PC-9 (cell line): ENCODE data around the gene DSTYK. TPM values are rescaled to one million over a fixed set of nuclear protein-coding genes. Genes with fewer than 3 reads are reported as not detected.

ENCODE experiments used
- BruUV-seq: library from RNA; stranded (reverse); fragments of 400-500 nt; replicated peaks from 2 replicates; lab custom pipeline; 2021; lab: Mats Ljungman, UMichigan
- CTCF ChIA-PET: fragments of 300-600 bp; sonication (Branson Sonifier 250); formaldehyde crosslinking; loops from one replicate; lab custom pipeline; 2022; ENCODE audit warnings: antibody characterized with exemption; lab: Charles Lee
- POLR2A ChIA-PET: fragments of 300-600 bp; sonication (Branson Sonifier 250); formaldehyde crosslinking; loops from one replicate; lab custom pipeline; 2022; ENCODE audit warnings: antibody characterized with exemption; ENCODE audit not compliant: unreplicated experiment; lab: Charles Lee
- DNase-seq, 2 experiments: peaks; one replicate each; pipeline versions ENCODE4 v3.0.0 to v3.0.0-alpha.2; 2015 to 2022; ENCODE audit warnings: mixed read lengths in 1 of 2
- H2AFZ ChIP-seq: fragments of 200-600 bp; sonication (generic); 2 replicates; pipeline ENCODE4 v1.8.1; 2017; ENCODE audit warnings: antibody characterized with exemption
- H3F3A ChIP-seq: fragments of 200-600 bp; sonication (generic); 2 replicates; pipeline ENCODE4 v1.8.1; 2017; ENCODE audit warnings: antibody characterized with exemption, mild to moderate bottlenecking, low read depth; ENCODE audit not compliant: insufficient read depth
- H3K27ac ChIP-seq: fragments of 200-600 bp; sonication (generic); 2 replicates; pipeline ENCODE4 v1.6.1; 2016; ENCODE audit warnings: mixed run types
- H3K27me3 ChIP-seq: fragments of 200-600 bp; sonication (generic); 2 replicates; pipeline ENCODE4 v1.6.1; 2016; ENCODE audit warnings: low read depth, mixed run types; ENCODE audit not compliant: insufficient read depth
- H3K36me3 ChIP-seq: fragments of 200-600 bp; sonication (generic); 2 replicates; pipeline ENCODE4 v1.6.1; 2016; ENCODE audit warnings: low read depth, mixed run types
- H3K4me1 ChIP-seq: fragments of 200-600 bp; sonication (generic); replicated peaks from 2 replicates; pipeline ENCODE4 v1.6.1; 2016; ENCODE audit warnings: mixed run types; ENCODE audit not compliant: insufficient read depth
- H3K4me2 ChIP-seq: fragments of 200-600 bp; sonication (generic); 2 replicates; pipeline ENCODE4 v1.6.1; 2017; ENCODE audit warnings: mixed run types
- H3K4me3 ChIP-seq: fragments of 200-600 bp; sonication (generic); 2 replicates; pipeline ENCODE4 v1.6.1; 2016; ENCODE audit warnings: mixed run types
- H3K79me2 ChIP-seq: fragments of 200-600 bp; sonication (generic); 2 replicates; pipeline ENCODE4 v1.6.1; 2017; ENCODE audit warnings: low read depth, mixed run types
- H3K9me2 ChIP-seq: fragments of 200-600 bp; sonication (generic); 2 replicates; pipeline ENCODE4 v1.8.1; 2017; ENCODE audit warnings: mild to moderate bottlenecking; ENCODE audit not compliant: insufficient read depth
- H3K9me3 ChIP-seq: fragments of 200-600 bp; sonication (generic); 2 replicates; pipeline ENCODE4 v1.8.1; 2016; ENCODE audit warnings: low read depth; ENCODE audit not compliant: insufficient read depth
- H4K20me1 ChIP-seq: fragments of 200-600 bp; sonication (generic); 2 replicates; pipeline ENCODE4 v1.8.1; 2017; ENCODE audit not compliant: insufficient read depth
- EZH2 ChIP-seq: fragments of 200-600 bp; sonication (generic); IDR thresholded peaks from 2 replicates; pipeline ENCODE4 v1.8.0; 2017; ENCODE audit warnings: antibody characterized with exemption, low read depth
- intact Hi-C: fragments of 100-400 bp; cut with micrococcal nuclease; formaldehyde crosslinking; loops from one replicate; pipeline ENCODE4 v1.10.0; 2022; ENCODE audit not compliant: unreplicated experiment
- total RNA-seq: library from RNA; stranded (reverse); gene quantifications from 2 replicates; pipeline ENCODE4 v1.2.3, GENCODE V29; 2021
- TF ChIP-seq, protein P1 (sequence below): fragments of 200-600 bp; sonication (generic); conservative IDR thresholded peaks from 2 replicates; pipeline ENCODE4 v1.6.1; 2017; ENCODE audit warnings: mixed run types, antibody characterized with exemption, mild to moderate bottlenecking, moderate library complexity

The DSTYK gene
- total RNA-seq, 1 experiment from 2014 or later, result 8.1 TPM

DNA sequence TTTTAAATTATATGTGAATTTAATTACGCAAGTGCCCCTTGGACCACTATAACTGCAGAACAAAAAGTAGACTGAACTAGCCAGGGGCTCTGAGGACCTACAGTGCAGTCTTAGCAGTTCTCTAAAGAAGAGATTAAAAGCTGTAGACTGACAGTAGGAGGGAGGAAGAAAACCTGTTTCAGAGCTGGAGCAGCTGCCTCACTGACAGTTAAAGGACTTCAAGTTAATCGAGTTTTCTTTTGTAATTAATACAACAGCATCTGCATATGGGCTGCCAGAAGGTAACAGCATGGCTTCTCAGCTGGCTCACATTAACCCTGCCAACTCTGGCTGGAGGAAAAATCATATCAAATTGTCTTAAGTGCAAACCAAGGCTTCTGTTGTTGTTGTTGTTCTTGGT is 19.9 kb downstream of the DSTYK start:
- no TSS peak for BruUV-seq
- no peaks in the 10 kb centered on the region for H3K79me2 ChIP-seq
- no peaks in the 10 kb centered on the region for H3K36me3 ChIP-seq
- no peak overlapping the region for H3K27ac ChIP-seq
- ChIA-PET CTCF (no interaction called here), POLR2A (interaction anchor here (0.7 kb wide), 1 partner anchor 215 kb away, joined by 4 read pairs; no protein-coding TSS in a partner anchor)
- no peak overlapping the region for H3K4me2 ChIP-seq
- H3K4me1 ChIP-seq, result peaks cover 8% of the 10 kb centered on the region; the same call in 1 of the 2 replicates
- no peak overlapping the region for H3K4me3 ChIP-seq
- H3F3A ChIP-seq, result no peaks in the 10 kb centered on the region; the same call in 1 of the 2 replicates
- TF ChIP-seq, protein P1, sequence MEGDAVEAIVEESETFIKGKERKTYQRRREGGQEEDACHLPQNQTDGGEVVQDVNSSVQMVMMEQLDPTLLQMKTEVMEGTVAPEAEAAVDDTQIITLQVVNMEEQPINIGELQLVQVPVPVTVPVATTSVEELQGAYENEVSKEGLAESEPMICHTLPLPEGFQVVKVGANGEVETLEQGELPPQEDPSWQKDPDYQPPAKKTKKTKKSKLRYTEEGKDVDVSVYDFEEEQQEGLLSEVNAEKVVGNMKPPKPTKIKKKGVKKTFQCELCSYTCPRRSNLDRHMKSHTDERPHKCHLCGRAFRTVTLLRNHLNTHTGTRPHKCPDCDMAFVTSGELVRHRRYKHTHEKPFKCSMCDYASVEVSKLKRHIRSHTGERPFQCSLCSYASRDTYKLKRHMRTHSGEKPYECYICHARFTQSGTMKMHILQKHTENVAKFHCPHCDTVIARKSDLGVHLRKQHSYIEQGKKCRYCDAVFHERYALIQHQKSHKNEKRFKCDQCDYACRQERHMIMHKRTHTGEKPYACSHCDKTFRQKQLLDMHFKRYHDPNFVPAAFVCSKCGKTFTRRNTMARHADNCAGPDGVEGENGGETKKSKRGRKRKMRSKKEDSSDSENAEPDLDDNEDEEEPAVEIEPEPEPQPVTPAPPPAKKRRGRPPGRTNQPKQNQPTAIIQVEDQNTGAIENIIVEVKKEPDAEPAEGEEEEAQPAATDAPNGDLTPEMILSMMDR, result no peak
- TF ChIP-seq EZH2, result no peak
- H3K9me2 ChIP-seq, result no peaks in the 10 kb centered on the region
- H2AFZ ChIP-seq, result no peak overlapping the region
- H3K27me3 ChIP-seq, result no peaks in the 10 kb centered on the region
- DNase-seq, result no peak
- intact Hi-C loops, result no loop called here
- no peaks in the 10 kb centered on the region for H3K9me3 ChIP-seq
- H4K20me1 ChIP-seq, result peaks cover 4% of the 10 kb centered on the region

GRCh38 chr1:205190845-205191577 is 20.5 kb downstream of the DSTYK start:
- BruUV-seq, result no TSS peak
- Histone ChIP-seq H3K4me2 (no peak overlapping the region), H3K79me2 (no peaks in the 10 kb centered on the region), H3K9me2 (no peaks in the 10 kb centered on the region), H3K36me3 (no peaks in the 10 kb centered on the region), H2AFZ (no peak overlapping the region), H3K4me3 (no peak overlapping the region), H3K27ac (no peak overlapping the region), H3K27me3 (no peaks in the 10 kb centered on the region), H3K9me3 (no peaks in the 10 kb centered on the region), H4K20me1 (peaks cover 2% of the 10 kb centered on the region), H3K4me1 (peaks cover 8% of the 10 kb centered on the region; the same call in 1 of the 2 replicates), H3F3A (no peaks in the 10 kb centered on the region; the same call in 1 of the 2 replicates)
- POLR2A ChIA-PET, result interaction anchor here (0.7 kb wide), 1 partner anchor 215 kb away, joined by 4 read pairs; no protein-coding TSS in a partner anchor
- no peak for TF ChIP-seq EZH2
- TF ChIP-seq, protein P1, result no peak
- no peak for DNase-seq
- CTCF ChIA-PET, result no interaction called here
- intact Hi-C loops, result no loop called here

GRCh38 chr1:205189131-205189530 is 22.4 kb downstream of the DSTYK start:
- Histone ChIP-seq H3K9me3 (no peaks in the 10 kb centered on the region), H4K20me1 (no peaks in the 10 kb centered on the region; the same call in 1 of the 2 replicates), H3K4me3 (no peak overlapping the region), H3K27me3 (no peaks in the 10 kb centered on the region), H3K9me2 (no peaks in the 10 kb centered on the region), H3K36me3 (no peaks in the 10 kb centered on the region), H3K27ac (no peak overlapping the region), H3K79me2 (no peaks in the 10 kb centered on the region), H3K4me1 (peaks cover 8% of the 10 kb centered on the region; the same call in 1 of the 2 replicates), H2AFZ (no peak overlapping the region), H3K4me2 (no peak overlapping the region), H3F3A (no peaks in the 10 kb centered on the region; the same call in 1 of the 2 replicates)
- ChIA-PET CTCF (no interaction called here), POLR2A (no interaction called here)
- intact Hi-C loops, result no loop called here
- no peak for DNase-seq
- BruUV-seq, result no TSS peak
- TF ChIP-seq EZH2, result no peak
- TF ChIP-seq, protein P1, result no peak
